CD4-positive, alpha-beta T cell treated with Interleukin-15 for 1 hour (primary cell): Measurements from ENCODE around the gene PLXNB2.
"Not testable (repeated sequence)": the region's sequence is repeated elsewhere in the genome, so short reads cannot be mapped to it uniquely, and the experiment has no call there.

ENCODE experiments used
- DNase-seq: peaks from one replicate; pipeline ENCODE4 v3.0.0-alpha.2; 2020

PLXNB2 gene

DNA sequence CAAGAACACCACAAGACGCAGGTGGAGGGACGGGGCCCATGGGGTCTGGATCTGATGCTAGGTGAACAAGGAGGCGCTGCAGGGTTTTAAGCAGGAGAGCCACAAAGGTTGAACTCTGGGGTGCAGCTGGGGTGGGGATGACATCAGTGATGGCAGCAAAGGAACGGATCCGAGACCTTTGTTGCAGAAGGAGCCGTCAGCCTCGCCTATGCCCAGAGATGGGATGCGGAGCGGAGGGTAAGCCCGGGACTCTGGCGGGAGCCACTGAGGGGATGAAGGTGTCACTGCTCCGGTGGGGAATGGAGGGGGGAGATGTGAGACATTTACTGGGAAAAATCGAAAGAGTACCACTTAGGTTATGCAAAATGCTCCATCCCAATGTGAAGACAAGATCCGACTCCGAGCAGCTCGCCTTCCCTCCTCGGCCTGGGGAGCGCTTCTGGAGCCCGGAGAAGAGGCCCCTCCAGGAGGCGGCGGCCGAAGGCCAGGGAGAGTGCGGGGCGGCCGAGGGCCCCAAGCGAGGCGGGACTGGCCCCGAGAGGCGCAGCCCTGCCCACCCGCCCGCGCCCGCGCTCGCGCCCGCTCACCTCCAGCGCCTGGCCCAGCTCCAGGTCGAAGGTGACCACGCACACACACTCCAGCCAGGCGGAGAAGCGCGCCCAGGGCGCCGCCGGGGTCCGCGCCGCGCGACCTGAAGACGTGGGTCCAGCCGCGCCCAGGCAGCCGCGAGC is 18.9 kb upstream of the PLXNB2 start:
- DNase-seq, result no peak

DNA sequence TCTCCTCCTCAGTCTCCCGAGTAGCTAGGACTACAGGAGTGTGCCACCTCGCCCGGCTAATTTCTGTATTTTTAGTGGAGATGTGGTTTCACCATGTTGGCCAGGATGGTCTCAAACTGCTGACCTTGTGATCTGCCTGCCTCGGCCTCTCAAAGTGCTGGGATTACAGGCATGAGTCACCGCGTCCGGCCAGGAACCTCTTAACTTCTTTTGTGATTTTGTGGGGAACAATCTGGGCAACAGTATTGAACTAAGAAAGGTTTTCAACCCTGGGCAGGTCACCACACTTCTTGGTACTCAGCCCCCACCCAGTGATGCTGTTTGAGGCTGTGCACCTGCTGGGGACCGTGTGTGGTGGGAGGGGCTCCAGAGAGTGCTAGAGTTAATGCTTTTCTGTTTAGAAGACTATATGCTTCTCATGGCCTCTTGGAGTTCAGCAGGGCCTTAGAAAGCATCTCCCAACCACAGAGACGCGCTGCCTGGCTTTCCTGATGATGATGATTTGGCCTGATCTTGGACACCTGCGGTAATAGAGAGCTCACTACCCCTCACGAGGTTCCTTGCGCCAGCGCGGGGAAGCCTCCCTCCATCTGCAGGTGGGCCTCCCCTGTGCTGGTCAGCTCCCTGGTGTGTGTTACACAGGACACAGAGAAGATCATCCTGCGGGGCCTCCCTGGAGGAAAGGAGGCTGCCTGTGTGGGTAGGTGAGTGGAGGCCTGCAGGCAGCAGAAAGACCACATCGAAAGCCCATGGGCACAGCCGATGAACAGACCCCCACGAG is 18.2 kb upstream of the PLXNB2 start:
- no peak for DNase-seq

DNA sequence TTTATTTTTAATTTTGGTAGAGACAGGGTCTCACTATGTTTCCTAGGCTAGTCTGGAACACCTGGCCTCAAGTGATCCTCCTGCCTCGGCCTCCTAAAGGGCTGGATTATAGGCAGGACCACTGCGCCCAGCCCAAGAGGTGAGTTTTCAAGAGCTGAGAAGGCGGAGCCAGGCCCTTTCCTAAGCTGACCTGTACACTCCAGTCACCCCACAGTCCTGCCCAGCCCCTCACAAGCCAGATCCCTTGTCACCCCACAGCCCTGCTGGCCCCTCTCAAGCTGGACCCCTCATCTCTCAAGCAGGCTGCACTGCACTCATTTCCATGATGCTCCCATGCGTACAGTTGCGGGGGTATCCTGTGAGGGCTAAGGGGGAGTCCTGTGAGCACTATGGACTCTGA is 16.5 kb upstream of the PLXNB2 start:
- no peak for DNase-seq

DNA sequence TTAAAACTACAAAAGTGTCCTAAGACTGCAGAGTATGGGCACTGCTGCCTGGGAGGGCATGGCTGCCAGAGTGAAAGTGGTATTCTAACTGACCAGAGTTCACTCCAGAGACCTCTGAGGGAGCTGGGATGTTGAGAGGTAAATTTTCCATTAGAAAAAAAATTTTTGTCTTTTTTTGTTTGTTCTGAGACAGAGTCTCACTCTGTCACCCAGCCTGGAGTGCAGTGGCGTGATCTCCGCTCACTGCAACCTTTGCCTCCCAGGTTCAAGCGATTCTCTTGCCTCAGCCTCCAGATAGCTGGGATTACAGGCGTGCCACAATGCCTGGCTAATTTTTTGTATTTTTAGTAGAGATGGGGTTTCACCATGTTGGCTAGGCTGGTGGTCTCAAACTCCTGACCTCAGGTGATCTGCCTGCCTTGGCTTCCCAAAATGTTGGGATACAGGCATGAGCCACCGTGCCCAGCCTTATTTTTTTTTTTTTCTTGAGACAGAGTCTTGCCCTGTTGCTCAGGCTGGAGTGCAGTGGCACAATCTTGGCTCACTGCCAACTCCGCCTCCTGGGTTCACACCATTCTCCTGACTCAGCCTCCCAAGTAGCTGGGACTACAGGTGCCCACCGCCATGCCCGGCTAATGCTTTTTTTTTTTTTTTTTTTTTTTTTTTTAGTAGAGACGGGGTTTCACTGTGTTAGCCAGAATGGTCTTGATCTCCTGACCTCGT is 15.1 kb upstream of the PLXNB2 start:
- not testable (repeated sequence) for DNase-seq

- no peak for DNase-seq
These were observed 13.4 kb upstream of the PLXNB2 start for GRCh38 chr22:50320671-50321325.

- no peak for DNase-seq
These were observed 12.7 kb upstream of the PLXNB2 start for GRCh38 chr22:50320116-50320515.

- no peak for DNase-seq
These were observed 12.1 kb upstream of the PLXNB2 start for GRCh38 chr22:50319503-50319951.

GRCh38 chr22:50318698-50319411 is 11.4 kb upstream of the PLXNB2 start:
- DNase-seq, result no peak

DNA sequence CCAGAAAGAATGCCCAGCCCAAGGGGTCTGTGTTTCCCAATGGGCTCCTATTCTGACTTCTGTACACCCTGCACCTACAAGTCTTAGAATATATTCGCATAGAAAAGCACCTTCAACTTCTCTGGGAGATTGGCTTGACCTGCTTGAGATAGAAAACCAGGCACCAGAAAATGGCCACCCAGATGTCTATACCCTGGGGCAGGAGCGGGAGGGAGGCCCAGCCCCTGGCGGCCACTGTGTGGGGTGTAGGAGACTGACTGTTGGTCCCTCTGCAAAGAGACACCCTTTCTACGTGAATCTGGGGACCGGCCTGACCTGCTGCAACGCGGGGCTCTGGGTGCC is 10.9 kb upstream of the PLXNB2 start:
- no peak for DNase-seq

DNA sequence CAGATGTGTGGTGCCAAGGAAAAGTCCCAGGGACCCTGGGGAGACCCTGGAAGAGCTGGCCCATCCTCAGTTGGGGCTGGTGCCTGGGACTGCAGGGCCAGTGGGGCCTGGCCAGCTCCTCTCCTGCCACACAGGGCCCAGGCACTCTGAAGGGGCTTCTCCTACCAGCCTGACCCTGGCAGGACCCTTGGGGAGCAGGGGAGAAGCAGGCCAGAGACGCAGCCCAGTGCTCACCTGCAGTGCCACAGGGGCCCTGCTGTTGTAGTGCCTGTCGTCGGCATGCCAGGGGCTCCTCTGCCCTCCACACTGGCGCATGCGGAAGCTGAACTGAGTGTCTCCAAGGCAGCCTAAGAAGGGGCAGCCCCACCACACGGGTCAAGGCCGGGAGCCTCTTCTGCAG is 10.2 kb upstream of the PLXNB2 start:
- no peak for DNase-seq

- DNase-seq, result no peak
These were observed 9.7 kb upstream of the PLXNB2 start for GRCh38 chr22:50317178-50317577.

DNA sequence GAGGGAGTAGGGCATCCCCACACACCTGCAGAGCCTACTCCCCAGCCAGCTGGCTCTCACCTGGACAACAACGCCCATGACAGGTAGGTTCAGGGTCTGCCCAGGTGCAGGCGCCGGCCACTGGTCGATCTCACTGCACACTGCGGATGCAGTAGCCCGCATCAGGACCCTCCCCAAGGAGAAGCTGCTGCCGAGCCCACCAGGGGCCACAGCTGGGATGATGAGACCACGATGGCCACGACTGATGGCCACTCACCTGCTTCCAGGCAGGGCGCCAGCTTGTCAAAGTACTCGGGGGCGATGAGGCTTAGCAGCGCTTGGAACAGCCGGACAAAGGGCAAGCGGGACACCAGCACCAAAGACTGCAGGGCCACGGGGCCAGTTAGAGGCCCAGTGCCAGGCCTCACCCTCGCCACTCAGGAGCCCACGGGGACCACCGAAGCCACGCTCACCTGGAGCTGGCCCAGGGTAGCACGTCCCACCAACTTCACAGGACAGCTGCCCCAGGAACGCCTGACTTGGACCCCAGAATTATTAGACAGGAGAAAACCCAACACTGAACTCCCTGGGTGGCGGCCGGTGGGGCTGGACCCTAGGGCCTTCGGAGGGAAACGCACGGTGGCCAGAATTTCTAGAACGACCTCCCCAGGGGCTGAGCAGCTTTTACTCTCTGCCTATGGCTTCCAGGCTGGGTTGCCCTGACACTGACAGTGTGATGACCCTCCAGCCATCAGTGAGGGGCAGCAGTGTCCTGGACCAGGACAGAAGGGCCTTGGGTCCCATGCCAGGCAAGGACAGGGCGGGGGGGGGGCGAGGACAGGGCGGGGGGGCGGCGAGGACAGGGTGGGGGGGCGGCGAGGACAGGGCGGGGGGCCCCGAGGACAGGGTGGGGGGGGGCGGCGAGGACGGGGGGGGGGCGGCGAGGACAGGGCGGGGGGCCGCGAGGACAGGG is 8.9 kb upstream of the PLXNB2 start:
- DNase-seq, result no peak

GRCh38 chr22:50315289-50316113 is 8.1 kb upstream of the PLXNB2 start:
- no peak for DNase-seq

DNA sequence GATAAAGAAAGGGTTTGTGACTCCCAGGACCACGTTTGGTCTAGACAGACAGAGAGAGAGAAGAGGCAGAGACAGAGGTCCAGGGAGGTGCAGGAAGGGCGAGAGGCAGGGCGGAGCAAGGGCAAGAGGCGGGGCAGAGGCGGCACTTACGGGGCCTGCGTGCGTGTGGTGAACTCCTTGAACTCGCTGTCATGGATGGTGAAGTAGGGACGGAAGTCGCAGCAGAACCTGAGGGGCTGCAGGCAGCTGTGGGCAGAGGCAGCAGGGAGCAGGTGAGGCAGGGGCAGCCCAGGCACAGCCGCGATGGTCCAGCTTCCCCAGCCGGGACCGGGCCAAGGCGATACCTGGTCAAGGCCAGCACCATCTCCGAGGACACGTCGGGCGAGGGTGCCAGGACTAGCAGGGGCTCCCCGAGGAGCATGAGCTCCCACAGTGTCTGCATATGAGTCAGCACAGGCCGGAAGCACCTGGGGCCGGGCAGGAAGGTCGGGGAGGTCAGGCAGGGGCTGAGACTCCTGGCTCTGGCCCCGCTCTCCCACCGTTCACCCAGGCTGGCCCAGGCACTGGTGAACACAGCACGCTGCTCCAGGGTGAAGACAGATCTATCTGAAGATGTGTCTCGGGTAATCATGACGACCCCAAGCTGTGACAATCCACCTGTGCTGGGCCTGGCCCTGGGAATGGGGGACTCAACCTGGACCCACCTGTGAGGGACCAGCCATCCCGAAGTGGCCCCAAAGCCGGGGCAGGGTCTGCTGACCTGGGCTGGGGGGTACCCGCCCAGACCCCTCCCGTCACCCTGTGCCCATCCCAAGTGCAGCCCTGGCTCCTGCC is 7.2 kb upstream of the PLXNB2 start:
- DNase-seq, result peak; percentile 81

DNA sequence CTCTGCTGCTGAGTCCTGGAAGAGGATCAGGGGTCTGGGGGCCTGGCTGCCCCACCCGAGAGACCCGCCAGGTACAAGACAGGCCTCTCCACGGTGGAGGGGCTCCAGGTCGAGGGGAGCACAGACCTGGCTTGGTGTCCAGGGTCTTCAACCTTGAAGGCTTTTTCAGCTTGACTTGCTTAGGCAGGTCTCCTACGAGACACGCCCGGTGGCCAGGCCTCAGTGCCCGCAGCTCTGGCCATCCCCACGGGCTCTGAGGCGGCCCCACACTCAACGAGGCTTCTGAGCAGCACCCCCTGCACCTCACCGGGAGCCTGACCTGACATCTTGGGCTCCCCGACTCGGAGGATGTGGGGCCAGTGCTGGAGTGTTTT is 6.6 kb upstream of the PLXNB2 start:
- no peak for DNase-seq

- no peak for DNase-seq
These were observed 6.2 kb upstream of the PLXNB2 start for GRCh38 chr22:50313600-50313999.

GRCh38 chr22:50313021-50313420 is 5.6 kb upstream of the PLXNB2 start:
- DNase-seq, result no peak

DNA sequence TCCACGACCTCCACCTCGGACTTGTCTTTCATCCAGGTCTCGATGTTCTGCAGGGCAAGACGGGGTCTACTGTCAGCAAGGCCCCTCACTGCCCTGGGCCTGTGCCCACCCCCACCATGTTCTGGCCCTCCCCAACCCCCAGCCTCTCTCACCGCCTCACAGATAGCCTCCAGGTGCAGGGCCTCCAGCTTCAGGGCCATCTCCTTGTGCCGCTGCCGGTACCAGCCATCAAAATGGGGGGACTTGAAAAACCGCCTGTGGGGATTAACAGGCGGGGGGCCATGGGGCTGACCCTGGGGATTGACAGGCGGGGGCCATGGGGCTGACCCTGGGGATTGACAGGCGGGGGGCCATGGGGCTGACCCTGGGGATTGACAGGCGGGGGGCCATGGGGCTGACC is 4.9 kb upstream of the PLXNB2 start:
- no peak for DNase-seq

DNA sequence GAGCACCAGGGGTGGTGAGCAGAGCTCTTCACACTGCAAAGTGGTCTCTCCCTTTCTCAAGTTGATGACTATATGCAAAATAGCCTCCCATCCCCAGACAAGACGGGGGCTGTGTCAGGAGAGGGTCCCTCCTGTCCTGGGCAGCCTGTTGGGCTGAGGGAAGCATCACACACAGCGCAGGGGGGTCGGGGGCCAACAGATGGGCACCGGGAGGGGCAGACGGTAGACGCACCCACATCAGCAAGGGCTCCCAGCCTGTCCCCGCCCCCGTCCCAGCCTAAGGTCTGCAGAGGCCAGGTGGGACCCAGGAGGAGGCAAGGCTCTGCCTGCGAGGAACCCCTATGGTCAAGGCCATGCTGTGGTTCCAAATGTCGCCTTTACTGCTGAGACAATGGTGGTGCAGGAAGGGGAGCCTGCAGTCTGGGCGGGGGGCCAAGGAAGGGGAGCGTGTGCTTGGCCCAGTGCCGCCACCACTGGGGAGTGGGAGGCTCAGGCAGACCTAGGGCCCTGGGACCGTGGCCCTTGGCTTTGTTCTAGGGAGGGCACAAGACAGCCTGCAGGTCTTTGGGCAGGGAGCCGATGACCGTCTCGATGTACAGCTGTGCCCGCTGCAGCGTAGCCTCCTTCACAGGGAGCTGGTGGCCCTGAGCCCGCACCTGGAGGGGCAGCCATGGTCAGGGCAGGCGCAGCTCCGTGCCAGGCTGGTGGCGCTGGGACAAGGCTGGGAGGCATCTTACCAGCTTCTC is 4.3 kb upstream of the PLXNB2 start:
- DNase-seq, result no peak
